Neuronal stem cell (in vitro differentiated cells): ENCODE data around the gene TMEM208.
A peak's percentile ranks its signal among the peaks of the same experiment; 100 is the strongest.

Experiments used
- DNase-seq: peaks from one replicate; pipeline ENCODE4 v3.0.0-alpha.2; 2013; ENCODE audit warnings: low spot score
- H2AFZ ChIP-seq: one replicate; pipeline ENCODE4 v1.6.1; 2013; ENCODE audit warnings: mild to moderate bottlenecking, low read length, inconsistent platforms
- H2AK5ac ChIP-seq: 2 replicates; pipeline ENCODE4 v1.6.1; 2013; ENCODE audit warnings: low read depth, mild to moderate bottlenecking, inconsistent platforms, low read length, moderate library complexity, mixed read lengths
- H2BK120ac ChIP-seq: 2 replicates; pipeline ENCODE4 v1.6.1; 2013; ENCODE audit warnings: low read depth, mild to moderate bottlenecking, inconsistent platforms, low read length, moderate library complexity, mixed read lengths
- H2BK12ac ChIP-seq: one replicate; pipeline ENCODE4 v1.6.1; 2013; ENCODE audit warnings: low read length, inconsistent platforms
- H2BK15ac ChIP-seq: 2 replicates; pipeline ENCODE4 v1.6.1; 2013; ENCODE audit warnings: mild to moderate bottlenecking, low read length, inconsistent platforms, mixed read lengths
- H2BK5ac ChIP-seq: one replicate; pipeline ENCODE4 v1.6.1; 2013; ENCODE audit warnings: inconsistent platforms, mild to moderate bottlenecking, low read length, moderate library complexity
- H3K14ac ChIP-seq: one replicate; pipeline ENCODE4 v1.6.1; 2013; ENCODE audit warnings: low read length, inconsistent platforms
- H3K18ac ChIP-seq: 2 replicates; pipeline ENCODE4 v1.6.1; 2013; ENCODE audit warnings: low read length, inconsistent platforms
- H3K23ac ChIP-seq: 2 replicates; pipeline ENCODE4 v1.6.1; 2013; ENCODE audit warnings: low read depth, mild to moderate bottlenecking, mixed read lengths, low read length, inconsistent platforms; ENCODE audit not compliant: poor library complexity
- H3K27ac ChIP-seq: replicated peaks from 3 replicates; pipeline ENCODE4 v1.5.1; 2013; ENCODE audit warnings: low read length, inconsistent platforms
- H3K27me3 ChIP-seq, 3 experiments: 2 replicates each; pipeline ENCODE4 v1.6.1; 2013; ENCODE audit warnings: low read length in 3 of 3, mild to moderate bottlenecking in 2 of 3, inconsistent platforms in 1 of 3, low read depth in 1 of 3, mixed read lengths in 1 of 3, moderate library complexity in 1 of 3; ENCODE audit not compliant: control insufficient read depth in 3 of 3, insufficient read depth in 3 of 3
- H3K36me3 ChIP-seq, 2 donors: replicated peaks in 1 of 2; 2 replicates each; pipeline ENCODE4 v1.6.1; 2013; ENCODE audit warnings: low read length in 2 of 2; ENCODE audit not compliant: control insufficient read depth in 2 of 2, insufficient read depth in 2 of 2
- H3K4ac ChIP-seq: 2 replicates; pipeline ENCODE4 v1.6.1; 2013; ENCODE audit warnings: inconsistent platforms, mild to moderate bottlenecking, low read length, moderate library complexity
- H3K4me1 ChIP-seq, 2 donors: 1 replicate in 1 of 2; 2 replicates in 1 of 2; pipeline ENCODE4 v1.6.1; 2013; ENCODE audit warnings: low read length in 2 of 2, low read depth in 1 of 2; ENCODE audit not compliant: control insufficient read depth in 2 of 2, insufficient read depth in 1 of 2
- H3K4me2 ChIP-seq: one replicate; pipeline ENCODE4 v1.6.1; 2013; ENCODE audit warnings: mild to moderate bottlenecking, low read length, inconsistent platforms; ENCODE audit not compliant: insufficient read depth, poor library complexity, severe bottlenecking
- H3K4me3 ChIP-seq, 2 donors: 2 replicates each; pipeline ENCODE4 v1.5.1; 2013; ENCODE audit warnings: low read length in 2 of 2, mild to moderate bottlenecking in 2 of 2, inconsistent platforms in 1 of 2, moderate library complexity in 1 of 2
- H3K79me1 ChIP-seq: one replicate; pipeline ENCODE4 v1.6.1; 2013; ENCODE audit warnings: low read depth, mild to moderate bottlenecking, inconsistent platforms, low read length, moderate library complexity
- H3K9ac ChIP-seq: one replicate; pipeline ENCODE4 v1.6.1; 2013; ENCODE audit warnings: mild to moderate bottlenecking, low read depth, low read length, inconsistent platforms; ENCODE audit not compliant: poor library complexity
- H3K9me3 ChIP-seq, 2 donors: replicated peaks in 1 of 2; 2 replicates each; pipeline versions ENCODE3 to v1.6.1; 2013; ENCODE audit warnings: low read length in 2 of 2, mild to moderate bottlenecking in 2 of 2, inconsistent platforms in 1 of 2, low read depth in 1 of 2, mixed read lengths in 1 of 2, moderate library complexity in 1 of 2; ENCODE audit not compliant: control insufficient read depth in 2 of 2, insufficient read depth in 1 of 2
- H4K8ac ChIP-seq: one replicate; pipeline ENCODE4 v1.6.1; 2013; ENCODE audit warnings: low read depth, mild to moderate bottlenecking, inconsistent platforms, low read length, moderate library complexity
- H4K91ac ChIP-seq: one replicate; pipeline ENCODE4 v1.6.1; 2013; ENCODE audit warnings: low read length, low read depth, mild to moderate bottlenecking, inconsistent platforms; ENCODE audit not compliant: poor library complexity
- WGBS, 2 donors: extraction: QIAGEN DNeasy Blood & Tissue Kit; methylation state at CpG; one replicate each; pipeline ENCODE4 v1.1.7; 2013; ENCODE audit warnings: missing lambda C conversion rate in 2 of 2, mixed read lengths in 1 of 2; ENCODE audit not compliant: insufficient read length in 2 of 2, insufficient replicate concordance in 1 of 2; ENCODE audit errors: extremely low coverage in 2 of 2; 5-methylcytosine and 5-hydroxymethylcytosine counted together

The TMEM208 gene

GRCh38 chr16:67260426-67261063 is 33.6 kb downstream of the TMEM208 start:
- Histone ChIP-seq H2AK5ac (no peak overlapping the region), H2BK15ac (no peak overlapping the region), H3K4me2 (no peak overlapping the region), H3K4me1 (no peaks in the 10 kb centered on the region), H2BK12ac (no peak overlapping the region), H3K18ac (no peak overlapping the region), H3K36me3 (no peaks in the 10 kb centered on the region), H3K4ac (no peak overlapping the region), H3K23ac (no peak overlapping the region), H3K27ac (no peak overlapping the region), H3K4me3 (no peak overlapping the region), H2BK5ac (no peak overlapping the region), H4K91ac (no peak overlapping the region), H3K27me3 (no peaks in the 10 kb centered on the region), H3K9ac (no peak overlapping the region), H2BK120ac (no peak overlapping the region), H2AFZ (peak overlapping the region; percentile 75), H3K9me3 (no peaks in the 10 kb centered on the region), H3K14ac (no peak overlapping the region), H3K79me1 (peaks cover 2% of the 10 kb centered on the region), H4K8ac (no peak overlapping the region)
- no CpG with 5 or more reads among the region's 4 CpGs for WGBS, 2 donors
- no peak for DNase-seq

GRCh38 chr16:67263201-67263600 is 36.3 kb downstream of the TMEM208 start:
- Histone ChIP-seq H2BK120ac (no peak overlapping the region), H3K23ac (no peak overlapping the region), H3K4ac (no peak overlapping the region), H2BK5ac (no peak overlapping the region), H2BK15ac (no peak overlapping the region), H3K36me3 (no peaks in the 10 kb centered on the region), H3K79me1 (peaks cover 2% of the 10 kb centered on the region), H3K27me3 (no peaks in the 10 kb centered on the region), H2AFZ (no peak overlapping the region), H2BK12ac (no peak overlapping the region), H4K91ac (no peak overlapping the region), H3K14ac (no peak overlapping the region), H3K4me2 (no peak overlapping the region), H3K27ac (no peak overlapping the region), H3K4me1 (no peaks in the 10 kb centered on the region), H4K8ac (no peak overlapping the region), H3K9ac (no peak overlapping the region), H3K18ac (no peak overlapping the region), H3K4me3 (no peak overlapping the region), H3K9me3 (no peaks in the 10 kb centered on the region), H2AK5ac (no peak overlapping the region)
- no peak for DNase-seq
- WGBS, 2 donors, result no CpG with 5 or more reads among the region's 3 CpGs

- no peaks in the 10 kb centered on the region for H3K36me3 ChIP-seq
- no peak overlapping the region for H3K4me3 ChIP-seq
- H3K4ac ChIP-seq, result no peak overlapping the region
- H3K4me1 ChIP-seq, result no peaks in the 10 kb centered on the region
- no peak overlapping the region for H2AK5ac ChIP-seq
- no peak overlapping the region for H4K91ac ChIP-seq
- no peak overlapping the region for H2BK120ac ChIP-seq
- H3K27me3 ChIP-seq, result no peaks in the 10 kb centered on the region
- WGBS, 2 donors, result no CpG with 5 or more reads among the region's 9 CpGs
- H3K18ac ChIP-seq, result no peak overlapping the region
- no peak overlapping the region for H3K14ac ChIP-seq
- H3K27ac ChIP-seq, result no peak overlapping the region
- H3K23ac ChIP-seq, result peak overlapping the region; percentile 59
- H3K9ac ChIP-seq, result no peak overlapping the region
- no peak overlapping the region for H2BK12ac ChIP-seq
- peaks cover 2% of the 10 kb centered on the region for H3K79me1 ChIP-seq
- H4K8ac ChIP-seq, result no peak overlapping the region
- no peaks in the 10 kb centered on the region for H3K9me3 ChIP-seq
- no peak overlapping the region for H2AFZ ChIP-seq
- no peak overlapping the region for H2BK15ac ChIP-seq
- H3K4me2 ChIP-seq, result no peak overlapping the region
- no peak overlapping the region for H2BK5ac ChIP-seq
- DNase-seq, result no peak
These were observed 37.3 kb downstream of the TMEM208 start for GRCh38 chr16:67264277-67264676.

- Histone ChIP-seq H3K9me3 (no peaks in the 10 kb centered on the region), H4K91ac (no peak overlapping the region), H3K4ac (no peak overlapping the region), H3K23ac (peak overlapping the region; percentile 5), H2BK12ac (no peak overlapping the region), H3K14ac (no peak overlapping the region), H2AK5ac (no peak overlapping the region), H3K27ac (no peak overlapping the region), H2BK15ac (no peak overlapping the region), H3K79me1 (peaks cover under 1% of the 10 kb centered on the region), H3K4me2 (no peak overlapping the region), H3K18ac (no peak overlapping the region), H3K27me3 (peaks cover 0 to 2% (median 0%) of the 10 kb centered on the region in 3 experiments), H3K9ac (no peak overlapping the region), H2AFZ (no peak overlapping the region), H3K36me3 (no peaks in the 10 kb centered on the region), H4K8ac (no peak overlapping the region), H2BK120ac (no peak overlapping the region), H3K4me1 (no peaks in the 10 kb centered on the region), H2BK5ac (no peak overlapping the region), H3K4me3 (no peak overlapping the region)
- no CpG with 5 or more reads among the region's 5 CpGs for WGBS, 2 donors
- DNase-seq, result no peak
These were observed 37.9 kb downstream of the TMEM208 start for GRCh38 chr16:67264866-67265265.
